Subcutaneous adipose tissue (tissue), 4 donors: Measurements from ENCODE around the gene C6orf136. TPM values are rescaled to one million over a fixed set of nuclear protein-coding genes. Genes with fewer than 3 reads are reported as not detected.

ENCODE experiments used
- total RNA-seq, 4 donors: library from RNA; depleted of rRNA; stranded (reverse); fragments of >200 nt; gene quantifications; one replicate each; pipeline ENCODE4 v1.1.0, GENCODE V29; 2016
- TF ChIP-seq, protein P1 (sequence below): fragments of 450-650 bp; IDR thresholded peaks from one replicate; pipeline ENCODE4 v1.5.1; 2016; ENCODE audit warnings: low read depth, mild to moderate bottlenecking, control low read depth, antibody characterized with exemption, moderate library complexity

C6orf136 gene
- total RNA-seq, 4 donors from 2014 or later = 3.7 to 9.4 (median 8.9) TPM

DNA sequence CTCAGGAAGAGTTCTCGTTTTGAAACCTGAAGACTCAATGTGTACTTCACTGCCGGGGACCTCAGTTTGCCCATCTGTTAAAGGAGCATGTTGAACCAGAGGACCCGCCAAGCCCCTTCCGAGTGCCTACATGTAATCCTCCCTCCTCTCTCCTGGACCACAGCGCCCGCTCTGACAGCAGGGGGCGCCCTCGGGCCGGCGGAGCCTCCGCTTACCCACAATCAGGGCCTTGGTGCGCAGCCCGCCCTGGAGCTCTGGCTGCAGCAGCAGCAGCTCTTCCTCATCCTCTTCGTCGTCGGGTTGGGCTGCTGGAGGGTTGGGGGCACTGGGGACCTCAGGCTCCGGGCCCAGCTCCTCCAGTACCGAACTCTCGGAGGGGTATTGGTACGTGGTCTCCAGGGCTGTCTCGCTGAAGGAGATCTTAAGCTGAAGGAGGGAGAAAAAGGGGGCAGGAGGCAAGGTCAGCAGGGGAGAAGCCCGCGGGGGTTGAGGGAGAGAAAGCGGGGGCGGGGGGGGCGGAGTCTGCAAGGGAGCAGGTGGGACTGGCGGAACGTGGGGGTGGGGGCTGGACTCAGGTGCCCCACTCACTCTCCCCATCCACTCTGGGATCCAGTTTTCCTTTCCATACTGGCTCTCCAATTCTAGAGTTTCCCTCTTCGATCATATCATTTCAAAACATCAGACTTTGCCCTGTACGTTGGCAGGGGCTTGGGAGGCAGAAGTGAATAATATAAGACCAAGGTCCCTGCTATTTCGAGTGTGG, 32.2 kb downstream of the C6orf136 start:
- TF ChIP-seq, protein P1, sequence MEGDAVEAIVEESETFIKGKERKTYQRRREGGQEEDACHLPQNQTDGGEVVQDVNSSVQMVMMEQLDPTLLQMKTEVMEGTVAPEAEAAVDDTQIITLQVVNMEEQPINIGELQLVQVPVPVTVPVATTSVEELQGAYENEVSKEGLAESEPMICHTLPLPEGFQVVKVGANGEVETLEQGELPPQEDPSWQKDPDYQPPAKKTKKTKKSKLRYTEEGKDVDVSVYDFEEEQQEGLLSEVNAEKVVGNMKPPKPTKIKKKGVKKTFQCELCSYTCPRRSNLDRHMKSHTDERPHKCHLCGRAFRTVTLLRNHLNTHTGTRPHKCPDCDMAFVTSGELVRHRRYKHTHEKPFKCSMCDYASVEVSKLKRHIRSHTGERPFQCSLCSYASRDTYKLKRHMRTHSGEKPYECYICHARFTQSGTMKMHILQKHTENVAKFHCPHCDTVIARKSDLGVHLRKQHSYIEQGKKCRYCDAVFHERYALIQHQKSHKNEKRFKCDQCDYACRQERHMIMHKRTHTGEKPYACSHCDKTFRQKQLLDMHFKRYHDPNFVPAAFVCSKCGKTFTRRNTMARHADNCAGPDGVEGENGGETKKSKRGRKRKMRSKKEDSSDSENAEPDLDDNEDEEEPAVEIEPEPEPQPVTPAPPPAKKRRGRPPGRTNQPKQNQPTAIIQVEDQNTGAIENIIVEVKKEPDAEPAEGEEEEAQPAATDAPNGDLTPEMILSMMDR = no peak

DNA sequence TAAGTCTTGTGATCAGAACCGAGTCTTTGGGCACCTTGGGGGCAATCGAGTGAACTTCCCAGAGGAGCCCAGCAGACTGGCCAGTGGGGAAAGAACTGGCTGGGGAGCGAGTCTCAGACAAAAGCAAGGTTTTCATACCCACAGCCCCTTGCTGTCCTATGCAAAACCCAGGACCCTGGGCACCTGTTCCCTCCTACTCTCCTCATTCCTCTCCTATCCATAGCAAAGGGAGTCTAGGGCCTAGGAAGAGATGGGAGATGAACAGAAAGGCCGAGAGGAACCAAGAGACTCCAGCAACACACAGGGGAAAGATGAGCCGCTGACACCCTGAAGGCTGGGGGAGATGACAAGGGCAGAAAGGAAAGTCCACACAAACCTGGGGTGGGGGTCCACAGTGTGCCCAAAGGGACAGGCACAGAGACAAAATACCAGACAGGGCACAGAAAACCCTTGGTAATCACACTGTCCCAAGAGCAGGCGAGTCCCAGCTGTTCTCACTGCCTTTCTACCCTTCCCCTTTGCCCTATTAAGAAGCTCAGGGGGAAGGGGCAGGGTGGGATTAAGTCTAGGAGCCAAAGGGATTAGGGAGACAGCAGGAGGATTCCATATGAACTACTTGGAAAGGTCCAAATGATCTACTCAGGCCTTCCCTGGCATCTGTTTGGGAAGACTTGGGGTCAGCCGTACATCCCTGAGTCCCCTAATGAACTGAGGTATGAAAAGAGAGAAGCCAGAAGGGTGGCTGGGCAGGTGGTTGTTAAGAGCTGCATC, 33.0 kb downstream of the C6orf136 start:
- TF ChIP-seq, protein P1 = no peak

DNA sequence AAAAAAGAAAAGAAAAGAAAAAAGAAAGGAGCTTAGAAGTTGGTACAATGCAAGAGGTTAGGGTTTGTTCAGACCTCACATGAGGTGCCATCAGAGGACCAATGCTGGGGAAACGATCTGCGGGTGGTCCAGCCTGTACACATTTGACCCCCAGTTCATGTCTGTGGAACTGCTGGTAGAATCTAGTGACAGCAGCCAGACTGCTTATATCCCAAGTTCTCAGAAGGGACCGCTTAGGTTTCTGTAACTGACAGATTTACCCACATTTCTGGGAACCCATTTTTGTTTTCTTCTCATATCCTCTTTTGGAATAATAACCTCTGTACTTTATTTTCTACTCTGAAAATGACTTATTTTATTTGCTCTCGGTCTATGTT, 34.8 kb downstream of the C6orf136 start:
- TF ChIP-seq, protein P1 = no peak

DNA sequence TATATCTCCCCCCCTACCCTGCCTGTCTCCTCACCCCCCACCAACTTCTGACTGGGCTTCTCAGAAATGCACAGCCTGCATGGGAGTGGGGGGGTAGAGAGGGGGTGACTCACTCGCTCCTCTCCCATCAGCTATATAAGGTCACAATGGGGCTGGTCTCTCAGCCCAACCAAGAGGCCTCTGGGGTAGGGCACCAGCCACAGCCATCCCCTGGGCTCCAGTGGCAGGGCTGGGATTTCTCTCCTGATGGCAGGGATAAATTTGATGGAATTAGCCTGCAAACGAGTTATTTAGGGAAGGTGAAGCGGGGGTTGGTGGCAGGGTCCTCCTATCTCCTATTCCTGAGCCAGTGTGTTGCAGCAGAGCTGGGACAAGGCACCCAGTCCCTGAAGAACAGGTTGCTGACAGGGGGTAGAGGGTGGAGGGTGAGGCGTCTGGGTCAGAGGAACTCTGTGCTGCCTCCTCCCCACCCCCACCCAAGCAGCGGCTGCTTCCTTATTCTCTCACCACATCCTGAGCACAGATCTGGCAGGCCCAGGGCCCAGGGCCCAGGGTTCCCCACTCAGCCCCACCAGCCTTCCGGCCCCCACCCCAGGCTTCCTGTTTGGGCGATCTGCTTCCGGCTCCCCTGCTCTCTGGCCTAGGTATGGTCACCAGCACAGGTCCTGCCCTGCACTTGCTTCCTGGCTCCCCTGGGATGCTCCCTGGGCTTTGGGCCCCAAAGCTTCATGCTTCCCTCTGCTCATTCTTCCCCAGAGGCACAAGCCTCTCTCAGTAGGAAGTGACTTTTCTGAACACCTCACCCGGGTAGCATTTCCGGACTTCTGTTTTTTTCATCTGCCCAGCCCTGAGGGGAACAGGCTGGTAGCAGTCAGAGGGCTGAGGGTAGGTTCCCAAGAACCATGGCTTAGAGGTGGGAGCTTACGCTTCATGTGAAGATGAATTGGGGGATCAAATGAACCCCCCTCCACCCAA, 35.5 kb downstream of the C6orf136 start:
- TF ChIP-seq, protein P1 = no peak

DNA sequence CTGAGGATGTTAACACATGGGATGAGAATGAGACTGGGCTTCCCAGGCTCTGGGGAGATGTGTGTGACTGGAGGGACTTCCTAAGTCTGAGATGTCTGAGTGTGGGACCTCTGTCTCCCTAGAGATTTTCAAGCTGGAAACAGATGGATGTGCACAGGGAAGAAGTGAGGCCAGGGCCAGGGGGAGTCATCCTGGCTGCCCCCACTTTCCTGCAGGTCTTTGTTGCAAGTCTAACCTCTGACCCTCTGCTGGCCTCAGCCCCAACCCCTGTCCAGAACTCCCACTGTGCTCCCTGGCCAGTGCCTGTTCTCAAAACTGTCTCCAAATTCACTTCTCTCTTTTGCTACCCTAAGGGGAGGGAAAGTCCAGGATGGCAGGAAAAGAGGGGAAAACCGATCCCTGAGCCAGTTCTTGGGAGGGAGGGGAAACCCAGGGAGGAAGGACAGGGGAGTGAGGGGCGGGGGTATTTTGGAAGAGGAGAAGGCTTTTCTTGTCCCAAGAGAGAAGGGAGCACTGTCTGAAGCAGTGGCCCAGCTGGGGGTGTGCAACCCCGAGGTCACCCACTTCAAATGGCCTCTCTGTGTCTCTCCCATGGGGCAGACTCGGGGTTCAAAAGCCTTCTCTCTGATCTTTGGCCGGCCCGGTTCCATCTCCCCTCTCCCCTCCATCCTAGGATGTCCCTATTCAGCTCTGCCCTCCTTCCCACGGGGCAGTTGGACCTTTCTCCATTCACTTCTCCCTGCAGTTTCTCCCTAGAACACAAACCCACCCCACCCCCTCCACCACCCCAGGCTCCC, 36.4 kb downstream of the C6orf136 start:
- TF ChIP-seq, protein P1 = no peak

DNA sequence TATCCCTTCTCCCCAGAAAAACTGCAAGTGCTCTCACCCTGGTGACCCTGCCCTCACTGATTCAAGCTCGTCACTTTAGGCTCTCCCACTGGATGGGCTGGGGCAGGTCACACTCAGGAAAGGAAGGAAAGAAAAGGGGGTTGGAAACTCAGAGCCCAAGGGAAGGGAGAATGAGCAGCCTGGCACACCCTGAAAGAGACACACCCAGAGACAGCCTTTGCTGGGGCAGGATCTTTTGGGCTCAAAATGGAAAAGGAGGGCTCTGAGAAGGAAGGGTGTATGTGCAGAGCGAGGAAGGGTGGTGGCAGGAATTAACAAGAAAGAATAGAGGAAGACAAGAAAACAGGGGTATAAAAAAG, 37.0 kb downstream of the C6orf136 start:
- TF ChIP-seq, protein P1 = no peak
